GM19463 (cell line): ENCODE measurements around the gene ADH5.
A peak's percentile ranks its signal among the peaks of the same experiment; 100 is the strongest.
"Not testable (repeated sequence)": the region's sequence is repeated elsewhere in the genome, so short reads cannot be mapped to it uniquely, and the experiment has no call there.

ENCODE experiments used
- ATAC-seq: cut with Tn5 transposase; IDR thresholded peaks from one replicate; pipeline ENCODE4 v1.9.1; 2021; ENCODE audit warnings: mild to moderate bottlenecking, moderate library complexity; ENCODE audit not compliant: unreplicated experiment

ADH5 gene

GRCh38 chr4:99038213-99038612 lies 50.4 kb downstream of the ADH5 start:
- ATAC-seq, result no peak

GRCh38 chr4:99033956-99034355 lies 54.6 kb downstream of the ADH5 start:
- ATAC-seq, result no peak

DNA sequence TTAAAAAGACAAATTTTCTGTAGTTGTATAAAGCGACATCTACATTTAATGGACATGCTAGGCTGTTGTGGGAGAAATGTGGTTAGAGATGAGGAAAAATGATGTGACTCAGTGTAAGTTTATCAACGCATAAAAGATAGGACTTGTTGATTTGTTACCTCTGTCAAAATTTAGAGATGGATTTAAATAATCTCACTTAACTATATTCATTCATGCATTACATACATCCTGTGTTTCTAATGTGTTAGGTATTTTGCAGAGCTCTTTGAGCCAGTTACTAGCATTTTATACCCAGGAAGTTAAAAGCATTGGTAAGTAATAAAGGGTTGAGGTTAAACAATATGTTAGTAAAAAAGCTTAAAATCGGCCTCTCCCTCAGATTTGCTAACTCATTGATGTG lies 58.7 kb downstream of the ADH5 start:
- no peak for ATAC-seq

DNA sequence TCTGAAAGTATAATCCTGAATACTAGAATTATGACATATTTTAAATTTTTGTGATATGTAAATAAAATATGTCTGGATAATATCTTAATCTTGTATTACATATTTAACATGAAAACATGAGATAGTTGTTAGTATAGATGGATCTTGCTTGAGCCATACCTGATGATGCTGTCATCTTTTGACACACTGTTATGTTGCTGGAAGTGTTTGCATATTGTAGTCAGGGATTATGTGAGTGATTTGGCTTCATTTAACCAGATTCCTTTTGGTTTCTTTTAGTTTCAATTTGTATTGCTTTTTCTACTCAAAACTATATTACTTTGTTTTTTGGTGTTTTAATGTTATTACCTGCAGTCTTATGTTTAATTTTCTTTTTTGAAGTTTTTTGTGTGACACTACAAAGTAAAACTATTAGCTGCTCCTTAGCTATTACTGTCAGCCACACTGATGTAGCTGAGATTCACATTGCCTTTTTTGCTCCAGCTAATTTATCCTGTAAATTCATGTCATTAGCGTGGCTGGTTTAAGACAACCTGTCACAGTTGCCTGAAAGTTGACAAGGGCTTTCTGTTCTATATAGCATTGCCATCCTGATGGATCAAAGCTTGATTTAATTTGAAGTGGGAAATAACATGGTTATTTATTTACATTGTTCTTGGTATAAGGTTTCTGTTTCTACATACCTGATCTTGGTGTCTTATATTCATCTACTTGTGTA lies 59.4 kb downstream of the ADH5 start:
- no peak for ATAC-seq

GRCh38 chr4:99028187-99028586 lies 60.4 kb downstream of the ADH5 start:
- ATAC-seq, result peak; percentile 73

- ATAC-seq, result no peak
These were observed 61.3 kb downstream of the ADH5 start for GRCh38 chr4:99027304-99027703.

DNA sequence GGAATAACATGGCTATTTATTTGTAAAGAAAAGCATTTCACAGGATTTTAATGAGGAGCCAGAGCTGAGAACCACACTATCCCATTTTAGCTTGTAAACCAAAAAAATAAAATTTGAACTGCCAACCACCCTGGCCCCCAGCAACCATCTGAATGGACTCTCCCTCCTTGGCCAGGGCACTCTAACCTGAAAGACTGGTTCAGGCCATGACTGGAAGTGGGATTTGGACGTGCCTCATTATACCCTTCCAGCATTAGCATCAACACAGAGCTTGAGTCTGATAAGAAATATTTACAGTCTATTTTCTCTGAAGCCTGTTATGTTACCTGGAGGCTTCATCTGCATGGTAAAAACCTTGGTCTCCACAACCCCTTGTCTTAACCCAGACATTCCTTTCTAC lies 63.1 kb downstream of the ADH5 start:
- ATAC-seq, result no peak

DNA sequence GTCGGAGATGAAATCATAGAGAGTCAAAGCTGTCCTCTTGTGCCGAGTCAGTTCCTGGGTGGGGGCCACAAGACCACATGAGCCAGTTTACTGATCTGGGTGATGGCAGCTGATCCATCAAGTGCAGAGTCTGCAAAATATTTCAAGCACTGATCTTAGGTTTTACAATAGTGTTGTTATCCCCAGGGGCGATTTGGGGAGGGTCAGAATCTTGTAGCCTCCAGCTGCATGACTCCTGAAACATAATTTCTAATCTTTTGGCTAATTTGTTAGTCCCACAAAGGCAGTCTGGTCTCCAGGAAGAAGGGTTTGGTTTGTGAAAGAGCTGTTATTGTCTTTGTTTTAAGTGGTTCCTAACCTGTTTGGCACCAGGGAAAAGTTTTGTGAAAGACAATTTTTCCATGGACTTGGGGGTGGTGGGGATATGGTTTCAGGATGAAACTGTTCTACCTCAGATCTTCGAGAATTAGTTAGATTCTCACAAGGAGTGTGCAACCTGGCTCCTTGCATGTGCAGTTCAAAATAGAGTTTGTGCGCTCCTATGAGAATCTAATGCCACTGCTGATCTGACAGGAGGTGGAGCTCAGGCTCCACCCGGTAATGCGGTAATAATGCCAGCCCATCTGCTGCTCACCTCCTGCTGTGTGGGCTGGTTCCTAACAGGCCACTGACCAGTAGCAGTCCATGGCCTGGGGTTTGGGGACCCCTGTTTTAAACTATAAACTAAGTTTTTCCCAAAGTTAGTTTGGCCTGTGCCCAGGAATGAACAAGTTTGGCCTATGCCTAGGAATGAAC lies 63.9 kb downstream of the ADH5 start:
- no peak for ATAC-seq

GRCh38 chr4:99023800-99024251 lies 64.8 kb downstream of the ADH5 start:
- ATAC-seq, result not testable (repeated sequence)

DNA sequence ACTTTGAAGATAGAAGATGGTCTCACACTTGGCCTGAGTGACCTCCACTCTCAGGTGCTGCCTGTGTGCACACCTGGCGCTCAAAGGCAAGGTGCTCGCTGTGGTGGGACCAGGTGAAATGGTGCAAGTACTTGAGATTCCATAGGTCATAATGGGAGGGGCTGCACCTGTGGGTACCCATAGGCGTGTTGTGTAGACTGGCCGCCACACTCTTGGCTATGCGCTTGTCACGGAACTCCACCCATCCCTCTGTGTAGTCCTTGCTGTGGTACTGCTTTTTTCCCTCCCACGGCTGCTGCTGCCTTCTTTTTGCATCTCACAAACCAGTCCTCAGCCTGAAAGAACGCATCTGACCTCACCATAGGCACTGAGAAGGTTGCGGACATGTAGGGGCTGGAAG lies 66.0 kb downstream of the ADH5 start:
- no peak for ATAC-seq

DNA sequence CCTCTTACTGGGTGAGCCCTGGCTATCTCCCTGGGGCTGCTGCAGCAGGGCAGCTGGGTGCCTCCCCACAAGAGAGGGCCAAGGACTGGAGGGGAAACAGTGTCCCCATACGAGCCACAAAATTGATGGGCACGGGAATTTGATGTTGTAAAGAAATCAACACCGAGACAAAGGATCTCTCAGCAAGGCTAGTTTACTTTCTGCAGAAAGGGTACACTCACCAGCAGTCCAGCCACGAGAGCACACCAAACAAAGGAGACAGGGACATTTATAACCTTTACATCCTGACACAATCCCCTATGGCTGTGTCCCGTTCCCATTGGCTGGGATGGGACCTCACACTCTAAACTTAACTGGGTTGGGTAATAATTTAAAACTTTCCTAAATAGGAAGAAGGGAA lies 67.2 kb downstream of the ADH5 start:
- no peak for ATAC-seq
